Right atrium auricular region (tissue), 2 donors: Measurements from ENCODE around the gene LRRC15. TPM values are rescaled to one million over a fixed set of nuclear protein-coding genes. Genes with fewer than 3 reads are reported as not detected.

Experiments
- DNase-seq: peaks from one replicate; pipeline ENCODE4 v3.0.0-alpha.2; 2019; ENCODE audit warnings: low spot score
- H3K27ac ChIP-seq, 2 donors: fragments of 200-600 bp; sonication (generic); 1 replicate in 1 of 2; 2 replicates in 1 of 2; pipeline ENCODE4 v1.5.1; 2016 to 2019
- H3K27me3 ChIP-seq, 2 donors: fragments of 200-600 bp; sonication (generic); one replicate each; pipeline versions ENCODE4 v1.5.1 to v1.6.0; 2017 to 2019
- H3K36me3 ChIP-seq: fragments of 200-600 bp; sonication (generic); one replicate; pipeline ENCODE4 v1.5.1; 2016
- H3K4me1 ChIP-seq, 2 donors: fragments of 200-600 bp; sonication (generic); one replicate each; pipeline versions ENCODE4 v1.5.1 to v1.6.0; 2017 to 2019
- H3K4me3 ChIP-seq, 2 donors: fragments of 200-600 bp; sonication (generic); 1 replicate in 1 of 2; 2 replicates in 1 of 2; pipeline ENCODE4 v1.5.1; 2017 to 2019; ENCODE audit warnings: mild to moderate bottlenecking in 1 of 2, moderate library complexity in 1 of 2
- H3K9me3 ChIP-seq, 2 donors: fragments of 200-600 bp; sonication (generic); one replicate each; pipeline ENCODE4 v1.5.1; 2019
- total RNA-seq, 2 donors: library from RNA; depleted of rRNA; stranded (reverse); fragments of >200 nt; gene quantifications; one replicate each; pipeline ENCODE4 v1.1.0, GENCODE V29; 2016
- TF ChIP-seq, protein P1 (sequence below), 2 donors: fragments of 200-600 bp; sonication (generic); IDR thresholded peaks; one replicate each; pipeline ENCODE4 v1.5.1; 2019; ENCODE audit warnings: antibody characterized with exemption in 2 of 2

Gene LRRC15
- total RNA-seq, 2 donors from 2014 or later, result 0.07 to 0.08 TPM

- peaks cover 0 to 8% of the 10 kb centered on the region in 2 donors for H3K9me3 ChIP-seq
These were observed 55.0 kb downstream of the LRRC15 start for GRCh38 chr3:194314388-194315068.

DNA sequence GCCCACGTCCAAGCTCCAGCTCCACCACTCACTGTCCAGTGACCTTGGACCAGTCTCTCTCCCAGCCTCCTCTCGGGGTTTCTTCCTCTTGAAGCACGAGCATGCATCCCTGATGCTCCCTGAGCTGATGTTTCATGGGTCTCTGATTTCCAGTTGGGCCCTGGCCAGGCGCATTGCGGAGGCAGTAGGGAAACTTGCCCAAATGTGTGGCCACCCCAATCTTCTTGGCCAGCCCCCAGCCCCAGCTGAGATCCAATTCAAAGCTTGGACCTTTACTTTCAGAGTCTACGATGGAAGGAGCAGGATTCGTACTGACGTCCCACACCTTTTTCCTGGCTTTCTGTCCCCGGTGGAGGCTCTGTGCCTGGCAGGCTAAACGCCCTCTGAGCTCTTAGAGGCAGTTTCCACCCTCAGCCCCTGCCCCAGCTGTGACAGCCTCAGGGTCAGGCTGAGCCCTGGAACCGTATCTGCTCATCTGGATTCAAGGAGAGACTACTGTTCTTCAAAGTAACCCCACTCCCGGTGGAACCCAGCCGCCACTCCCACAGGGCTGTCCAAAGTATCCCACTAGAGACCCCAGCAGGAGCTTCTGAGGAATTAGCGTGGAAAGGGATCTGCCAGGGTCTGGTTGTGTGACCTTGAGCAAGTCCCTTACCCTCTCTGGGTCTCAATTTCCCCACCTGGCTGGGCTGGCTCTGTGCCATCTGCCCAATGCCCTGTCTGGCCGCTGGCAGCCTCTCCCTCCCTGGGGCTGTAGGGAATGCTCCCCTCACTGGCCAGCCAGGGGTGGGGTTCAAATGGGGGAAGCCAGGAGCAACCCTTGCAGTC lies 55.8 kb downstream of the LRRC15 start:
- no peak overlapping the region for H3K4me3 ChIP-seq
- peak; percentile 86 for DNase-seq
- H3K27me3 ChIP-seq, result no peaks in the 10 kb centered on the region
- H3K27ac ChIP-seq, result no peak overlapping the region
- H3K36me3 ChIP-seq, result no peaks in the 10 kb centered on the region
- H3K9me3 ChIP-seq, result peaks cover 0 to 2% of the 10 kb centered on the region in 2 donors
- H3K4me1 ChIP-seq, result peaks cover 0 to 26% of the 10 kb centered on the region in 2 donors
- TF ChIP-seq, protein P1, sequence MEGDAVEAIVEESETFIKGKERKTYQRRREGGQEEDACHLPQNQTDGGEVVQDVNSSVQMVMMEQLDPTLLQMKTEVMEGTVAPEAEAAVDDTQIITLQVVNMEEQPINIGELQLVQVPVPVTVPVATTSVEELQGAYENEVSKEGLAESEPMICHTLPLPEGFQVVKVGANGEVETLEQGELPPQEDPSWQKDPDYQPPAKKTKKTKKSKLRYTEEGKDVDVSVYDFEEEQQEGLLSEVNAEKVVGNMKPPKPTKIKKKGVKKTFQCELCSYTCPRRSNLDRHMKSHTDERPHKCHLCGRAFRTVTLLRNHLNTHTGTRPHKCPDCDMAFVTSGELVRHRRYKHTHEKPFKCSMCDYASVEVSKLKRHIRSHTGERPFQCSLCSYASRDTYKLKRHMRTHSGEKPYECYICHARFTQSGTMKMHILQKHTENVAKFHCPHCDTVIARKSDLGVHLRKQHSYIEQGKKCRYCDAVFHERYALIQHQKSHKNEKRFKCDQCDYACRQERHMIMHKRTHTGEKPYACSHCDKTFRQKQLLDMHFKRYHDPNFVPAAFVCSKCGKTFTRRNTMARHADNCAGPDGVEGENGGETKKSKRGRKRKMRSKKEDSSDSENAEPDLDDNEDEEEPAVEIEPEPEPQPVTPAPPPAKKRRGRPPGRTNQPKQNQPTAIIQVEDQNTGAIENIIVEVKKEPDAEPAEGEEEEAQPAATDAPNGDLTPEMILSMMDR (IDR thresholded peaks at IDR 0.05), result no peak

More at GRCh38 chr3:194314388-194315068, 55.0 kb downstream of the LRRC15 start:
- TF ChIP-seq, protein P1 (IDR thresholded peaks at IDR 0.05), result no peak
- H3K27ac ChIP-seq, result peak overlapping the region in 1 of 2 donors; percentile 27
- no peak for DNase-seq
- H3K36me3 ChIP-seq, result no peaks in the 10 kb centered on the region
- H3K4me3 ChIP-seq, result peak overlapping the region in 1 of 2 donors; percentile 52
- peaks cover 0 to 26% of the 10 kb centered on the region in 2 donors for H3K4me1 ChIP-seq
- no peaks in the 10 kb centered on the region for H3K27me3 ChIP-seq

GRCh38 chr3:194312743-194313281 lies 56.7 kb downstream of the LRRC15 start:
- Histone ChIP-seq H3K9me3 (no peaks in the 10 kb centered on the region), H3K36me3 (no peaks in the 10 kb centered on the region), H3K27me3 (no peaks in the 10 kb centered on the region), H3K4me3 (no peak overlapping the region), H3K27ac (peak overlapping the region in 1 of 2 donors; percentile 7), H3K4me1 (peaks cover 0 to 26% of the 10 kb centered on the region in 2 donors)
- DNase-seq, result peak; percentile 78
- TF ChIP-seq, protein P1 (IDR thresholded peaks at IDR 0.05), result no peak

- H3K27ac ChIP-seq, result peak overlapping the region in 1 of 2 donors; percentile 7
- no peaks in the 10 kb centered on the region for H3K36me3 ChIP-seq
- peaks cover 0 to 26% of the 10 kb centered on the region in 2 donors for H3K4me1 ChIP-seq
- TF ChIP-seq, protein P1 (IDR thresholded peaks at IDR 0.05), result no peak
- no peak overlapping the region for H3K4me3 ChIP-seq
- DNase-seq, result no peak
- no peaks in the 10 kb centered on the region for H3K9me3 ChIP-seq
- H3K27me3 ChIP-seq, result no peaks in the 10 kb centered on the region
These were observed 57.3 kb downstream of the LRRC15 start for GRCh38 chr3:194312186-194312742.

GRCh38 chr3:194311000-194311399 lies 58.5 kb downstream of the LRRC15 start:
- H3K36me3 ChIP-seq, result no peaks in the 10 kb centered on the region
- H3K4me1 ChIP-seq, result peaks cover 0 to 23% of the 10 kb centered on the region in 2 donors
- TF ChIP-seq, protein P1 (IDR thresholded peaks at IDR 0.05), result no peak
- H3K27ac ChIP-seq, result no peak overlapping the region
- H3K27me3 ChIP-seq, result no peaks in the 10 kb centered on the region
- H3K9me3 ChIP-seq, result no peaks in the 10 kb centered on the region
- no peak overlapping the region for H3K4me3 ChIP-seq
- DNase-seq, result no peak
